Measurements from ENCODE around the gene KCNQ1.

Gene KCNQ1

GRCh38 chr11:2719831-2720590 is 275.2 kb downstream of the KCNQ1 start:
- H3K27ac ChIP-seq = no peak overlapping the region
- H3K9ac ChIP-seq = no peak overlapping the region
- no peak overlapping the region for H3K4me3 ChIP-seq
- no peaks in the 10 kb centered on the region for H3K9me3 ChIP-seq (replicated peaks in 1 of 11)
- no peaks in the 10 kb centered on the region for H3K27me3 ChIP-seq
- TF ChIP-seq Cebpa-rat (IDR thresholded peaks at IDR 0.05) = no peak
- H3K4me2 ChIP-seq = peak overlapping the region in 3 of 11 experiments; percentile 14 to 38 (median 27); a peak in 2 of 22 replicates
- H4K20me1 ChIP-seq = no peaks in the 10 kb centered on the region
- H3K36me3 ChIP-seq = no peaks in the 10 kb centered on the region
- peaks cover 0 to 69% (median 42%) of the 10 kb centered on the region in 10 experiments; a peak in 16 of 20 replicates for H3K4me1 ChIP-seq

- H3K9ac ChIP-seq = no peak overlapping the region
- H3K27me3 ChIP-seq = no peaks in the 10 kb centered on the region
- H4K20me1 ChIP-seq = no peaks in the 10 kb centered on the region
- peaks cover 0 to 71% (median 41%) of the 10 kb centered on the region in 10 experiments; a peak in 17 of 20 replicates for H3K4me1 ChIP-seq
- no peak overlapping the region for H3K27ac ChIP-seq
- H3K9me3 ChIP-seq (replicated peaks in 1 of 11) = no peaks in the 10 kb centered on the region
- peak overlapping the region in 8 of 11 experiments; percentile 13 to 90 (median 72); a peak in 10 of 22 replicates for H3K4me2 ChIP-seq
- no peak overlapping the region for H3K4me3 ChIP-seq
- H3K36me3 ChIP-seq = no peaks in the 10 kb centered on the region
- TF ChIP-seq Cebpa-rat (IDR thresholded peaks at IDR 0.05) = no peak
These were observed 276.6 kb downstream of the KCNQ1 start for GRCh38 chr11:2721210-2721916.

GRCh38 chr11:2722955-2723354 is 278.1 kb downstream of the KCNQ1 start:
- no peak for TF ChIP-seq Cebpa-rat (IDR thresholded peaks at IDR 0.05)
- H3K27me3 ChIP-seq = no peaks in the 10 kb centered on the region
- H3K27ac ChIP-seq = no peak overlapping the region
- no peaks in the 10 kb centered on the region; a peak in 3 of 22 replicates for H4K20me1 ChIP-seq
- no peaks in the 10 kb centered on the region for H3K36me3 ChIP-seq
- H3K4me2 ChIP-seq = peak overlapping the region in 9 of 11 experiments; percentile 24 to 90 (median 72); a peak in 18 of 22 replicates
- no peak overlapping the region for H3K4me3 ChIP-seq
- no peaks in the 10 kb centered on the region for H3K9me3 ChIP-seq (replicated peaks in 1 of 11)
- H3K4me1 ChIP-seq = peaks cover 3 to 73% (median 40%) of the 10 kb centered on the region in 10 experiments; a peak in 19 of 20 replicates
- peak overlapping the region in 1 of 11 experiments; percentile 37; a peak in 1 of 22 replicates for H3K9ac ChIP-seq

- H3K27me3 ChIP-seq = no peaks in the 10 kb centered on the region
- no peak overlapping the region for H3K4me3 ChIP-seq
- TF ChIP-seq Cebpa-rat (IDR thresholded peaks at IDR 0.05) = no peak
- no peak overlapping the region for H3K27ac ChIP-seq
- no peak overlapping the region for H3K9ac ChIP-seq
- H3K36me3 ChIP-seq = no peaks in the 10 kb centered on the region
- H4K20me1 ChIP-seq = no peaks in the 10 kb centered on the region; a peak in 3 of 22 replicates
- peaks cover 9 to 73% (median 45%) of the 10 kb centered on the region in 10 experiments; a peak in 19 of 20 replicates for H3K4me1 ChIP-seq
- H3K9me3 ChIP-seq (replicated peaks in 1 of 11) = no peaks in the 10 kb centered on the region
- peak overlapping the region in 1 of 11 experiments; percentile 90; a peak in 1 of 22 replicates for H3K4me2 ChIP-seq
These were observed 279.3 kb downstream of the KCNQ1 start for GRCh38 chr11:2724104-2724503.

GRCh38 chr11:2724653-2725367 is 280.0 kb downstream of the KCNQ1 start:
- no peak for TF ChIP-seq Cebpa-rat (IDR thresholded peaks at IDR 0.05)
- Histone ChIP-seq H4K20me1 (no peaks in the 10 kb centered on the region; a peak in 3 of 22 replicates), H3K9ac (no peak overlapping the region), H3K4me2 (0 out of 22 replicates have a peak overlapping the region, but pooled peaks of 1 of the 11 experiments have one; percentile 20), H3K9me3 (replicated peaks in 1 of 11) (no peaks in the 10 kb centered on the region), H3K27me3 (no peaks in the 10 kb centered on the region), H3K4me1 (peaks cover 9 to 66% (median 42%) of the 10 kb centered on the region in 10 experiments; a peak in 19 of 20 replicates), H3K36me3 (no peaks in the 10 kb centered on the region), H3K27ac (no peak overlapping the region), H3K4me3 (no peak overlapping the region)

DNA sequence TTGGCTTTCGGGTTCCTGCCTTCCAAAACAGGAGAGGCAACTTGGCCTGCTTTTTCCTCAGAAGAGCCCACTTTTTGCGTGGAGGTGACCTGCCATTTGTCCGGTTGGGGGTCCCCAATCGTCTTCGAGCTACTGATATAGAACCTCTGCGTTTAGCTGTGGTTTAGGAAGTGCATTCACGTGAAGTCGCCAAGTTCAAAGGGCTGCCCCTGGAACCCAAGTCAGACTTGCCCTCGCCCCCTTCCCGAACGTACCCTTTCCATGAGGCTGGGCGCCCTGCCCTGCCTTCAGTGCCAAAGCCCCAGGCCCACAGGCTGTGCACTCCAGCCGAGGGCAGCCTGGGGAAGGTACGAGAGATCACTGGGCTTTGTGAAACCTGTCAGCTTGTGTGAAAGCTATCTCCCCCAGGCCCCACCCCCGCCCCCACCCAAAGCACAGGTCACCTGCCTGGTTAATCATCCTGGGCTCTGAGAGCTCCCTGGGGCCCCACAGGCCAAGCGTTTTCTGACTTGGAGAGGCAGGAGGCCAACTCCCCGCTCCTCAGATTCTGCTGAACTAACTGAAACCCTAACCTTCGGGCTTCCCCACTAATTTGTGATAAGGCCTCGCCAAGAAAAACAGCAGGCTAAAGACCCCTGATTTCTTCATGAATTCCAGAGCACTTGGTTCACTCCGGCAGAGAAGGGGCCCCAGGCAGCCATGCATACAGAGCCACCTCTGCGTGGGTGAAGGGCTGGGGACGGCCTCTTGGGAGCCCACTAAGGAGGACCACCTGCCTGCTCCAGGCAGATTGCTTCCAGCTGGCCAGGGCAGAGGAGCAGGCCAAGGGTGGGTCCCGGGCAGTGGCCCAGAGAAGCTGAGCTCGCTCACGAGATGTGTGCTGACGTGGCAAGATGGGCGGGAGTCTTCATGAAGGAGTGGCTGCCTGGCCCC is 280.8 kb downstream of the KCNQ1 start:
- Histone ChIP-seq H3K36me3 (no peaks in the 10 kb centered on the region), H3K4me3 (no peak overlapping the region), H3K4me2 (peak overlapping the region in 6 of 11 experiments; percentile 24 to 53 (median 42); a peak in 9 of 22 replicates), H3K9me3 (replicated peaks in 1 of 11) (no peaks in the 10 kb centered on the region), H3K27me3 (no peaks in the 10 kb centered on the region), H3K27ac (no peak overlapping the region), H4K20me1 (peaks cover 0 to 5% (median 0%) of the 10 kb centered on the region in 11 experiments; a peak in 4 of 22 replicates), H3K4me1 (peaks cover 9 to 72% (median 45%) of the 10 kb centered on the region in 10 experiments; a peak in 19 of 20 replicates), H3K9ac (no peak overlapping the region)
- no peak for TF ChIP-seq Cebpa-rat (IDR thresholded peaks at IDR 0.05)

GRCh38 chr11:2726964-2727363 is 282.2 kb downstream of the KCNQ1 start:
- H3K9me3 ChIP-seq (replicated peaks in 1 of 11) = no peaks in the 10 kb centered on the region
- H3K27me3 ChIP-seq = no peaks in the 10 kb centered on the region
- H3K27ac ChIP-seq = no peak overlapping the region
- TF ChIP-seq Cebpa-rat (IDR thresholded peaks at IDR 0.05) = no peak
- no peak overlapping the region for H3K4me3 ChIP-seq
- no peaks in the 10 kb centered on the region for H3K36me3 ChIP-seq
- peaks cover 17 to 80% (median 53%) of the 10 kb centered on the region in 10 experiments for H3K4me1 ChIP-seq
- H3K9ac ChIP-seq = no peak overlapping the region
- H4K20me1 ChIP-seq = peaks cover 0 to 11% (median 0%) of the 10 kb centered on the region in 11 experiments; a peak in 4 of 22 replicates
- H3K4me2 ChIP-seq = peak overlapping the region in 3 of 11 experiments; percentile 65 to 76 (median 67); a peak in 4 of 22 replicates
